H1 (cell line): Measurements from ENCODE around the gene RAD9A. TPM values are rescaled to one million over a fixed set of nuclear protein-coding genes. Genes with fewer than 3 reads are reported as not detected.

Experiments
- CTCF ChIA-PET: fragments of 300-600 bp; sonication (Branson Sonifier 250); formaldehyde crosslinking; loops from one replicate; lab custom pipeline; 2021; ENCODE audit not compliant: partially characterized antibody; lab: Charles Lee
- POLR2A ChIA-PET: fragments of 300-600 bp; sonication (Branson Sonifier 250); formaldehyde crosslinking; loops from one replicate; lab custom pipeline; 2021; ENCODE audit warnings: inconsistent platforms; ENCODE audit not compliant: partially characterized antibody; lab: Charles Lee
- DNase-seq, 2 experiments: peaks; one replicate each; pipeline versions ENCODE4 v3.0.0 to v3.0.0-alpha.2; 2010 to 2022; ENCODE audit warnings: low spot score in 2 of 2, low read depth in 1 of 2, mixed read lengths in 1 of 2
- FAIRE-seq: peaks from 2 replicates; lab custom pipeline; 2011; peaks lifted over from hg19 to GRCh38; lab: Jason Lieb, UNC
- H2AFZ ChIP-seq: 2 replicates; pipeline ENCODE4 v1.8.1; 2012; ENCODE audit warnings: low read length, inconsistent platforms
- H2AK5ac ChIP-seq: 2 replicates; pipeline ENCODE4 v1.6.1; 2013; ENCODE audit warnings: low read depth, low read length
- H2BK120ac ChIP-seq: replicated peaks from 2 replicates; pipeline ENCODE3; 2013; ENCODE audit warnings: low read depth, low read length, inconsistent platforms
- H2BK12ac ChIP-seq: 2 replicates; pipeline ENCODE4 v1.6.1; 2013; ENCODE audit warnings: low read depth, low read length
- H2BK15ac ChIP-seq: 2 replicates; pipeline ENCODE4 v1.6.1; 2013; ENCODE audit warnings: low read length
- H2BK20ac ChIP-seq: 2 replicates; pipeline ENCODE4 v1.6.1; 2013; ENCODE audit warnings: low read length
- H2BK5ac ChIP-seq: 2 replicates; pipeline ENCODE4 v1.6.1; 2013; ENCODE audit warnings: low read depth, low read length
- H3K14ac ChIP-seq: 2 replicates; pipeline ENCODE4 v1.6.1; 2013; ENCODE audit warnings: inconsistent platforms; ENCODE audit not compliant: insufficient read length
- H3K18ac ChIP-seq: 2 replicates; pipeline ENCODE4 v1.6.1; 2013; ENCODE audit warnings: low read length; ENCODE audit errors: extremely low read depth
- H3K23ac ChIP-seq: 2 replicates; pipeline ENCODE4 v1.6.1; 2013; ENCODE audit warnings: inconsistent platforms; ENCODE audit not compliant: insufficient read length
- H3K23me2 ChIP-seq: 2 replicates; pipeline ENCODE4 v1.6.1; 2013; ENCODE audit warnings: low read depth, low read length
- H3K27ac ChIP-seq: 2 replicates; pipeline ENCODE4 v1.6.1; 2011; ENCODE audit warnings: low read depth, low read length, inconsistent platforms
- H3K27me3 ChIP-seq, 4 experiments: replicated peaks in 1 of 4; 1 replicate in 1 of 4; 2 replicates in 3 of 4; pipeline versions ENCODE4 v1.6.1 to v1.8.1; 2011 to 2013; ENCODE audit warnings: low read length in 3 of 4, mild to moderate bottlenecking in 3 of 4, inconsistent platforms in 2 of 4, mixed read lengths in 2 of 4, moderate library complexity in 1 of 4; ENCODE audit not compliant: control insufficient read depth in 3 of 4, insufficient read depth in 3 of 4; ENCODE audit errors: extremely low read depth in 1 of 4
- H3K36me3 ChIP-seq, 4 experiments: 2 replicates each; pipeline versions ENCODE4 v1.6.1 to v1.8.1; 2011 to 2013; ENCODE audit warnings: mild to moderate bottlenecking in 4 of 4, low read length in 3 of 4, moderate library complexity in 2 of 4, control low read depth in 1 of 4, inconsistent platforms in 1 of 4; ENCODE audit not compliant: insufficient read depth in 4 of 4, control insufficient read depth in 2 of 4
- H3K4ac ChIP-seq: replicated peaks from 2 replicates; pipeline ENCODE3; 2013; ENCODE audit warnings: low read length, low read depth, mixed read lengths, inconsistent platforms; ENCODE audit not compliant: insufficient read length
- H3K4me1 ChIP-seq, 4 experiments: replicated peaks in 1 of 4; 1 replicate in 1 of 4; 2 replicates in 3 of 4; pipeline versions ENCODE4 v1.6.1 to v1.8.1; 2011 to 2013; ENCODE audit warnings: low read length in 3 of 4, inconsistent platforms in 2 of 4, mixed read lengths in 1 of 4; ENCODE audit not compliant: insufficient read depth in 4 of 4, control insufficient read depth in 3 of 4
- H3K4me2 ChIP-seq, 2 experiments: 2 replicates each; pipeline versions ENCODE4 v1.6.1 to v1.8.1; 2011 to 2013; ENCODE audit warnings: low read depth in 2 of 2, low read length in 2 of 2, control low read depth in 1 of 2, inconsistent platforms in 1 of 2, mild to moderate bottlenecking in 1 of 2; ENCODE audit not compliant: insufficient read depth in 1 of 2
- H3K4me3 ChIP-seq, 4 experiments: fragments of 200-600, 300-600 bp in 1 of 4; sonication (generic), shearing (Covaris generic), sonication (Bioruptor Twin) in 1 of 4; 2 replicates each; pipeline versions ENCODE4 v1.5.1 to v1.8.1; 2011 to 2016; ENCODE audit warnings: low read length in 4 of 4, low read depth in 3 of 4, control low read depth in 2 of 4, inconsistent platforms in 2 of 4, mild to moderate bottlenecking in 2 of 4, mixed read lengths in 1 of 4, moderate library complexity in 1 of 4; ENCODE audit not compliant: insufficient read depth in 2 of 4; ENCODE audit errors: extremely low read depth in 1 of 4
- H3K56ac ChIP-seq: replicated peaks from 2 replicates; pipeline ENCODE3; 2013; ENCODE audit warnings: low read depth, mild to moderate bottlenecking, mixed read lengths, low read length, inconsistent platforms; ENCODE audit not compliant: insufficient read length
- H3K79me1 ChIP-seq: 2 replicates; pipeline ENCODE4 v1.6.1; 2013; ENCODE audit warnings: low read depth, low read length, control low read depth
- H3K79me2 ChIP-seq, 2 experiments: 2 replicates each; pipeline versions ENCODE4 v1.6.1 to v1.8.1; 2012 to 2013; ENCODE audit warnings: low read length in 2 of 2, mild to moderate bottlenecking in 2 of 2, inconsistent platforms in 1 of 2; ENCODE audit not compliant: insufficient read depth in 2 of 2, control insufficient read depth in 1 of 2
- H3K9ac ChIP-seq, 4 experiments: replicated peaks in 1 of 4; 1 replicate in 1 of 4; 2 replicates in 3 of 4; pipeline versions ENCODE4 v1.6.1 to v1.8.1; 2011 to 2013; ENCODE audit warnings: low read depth in 3 of 4, low read length in 3 of 4, control low read depth in 2 of 4, mild to moderate bottlenecking in 2 of 4, moderate library complexity in 2 of 4, inconsistent platforms in 1 of 4; ENCODE audit errors: extremely low read depth in 1 of 4
- H3K9me3 ChIP-seq, 2 experiments: 2 replicates each; pipeline versions ENCODE4 v1.6.1 to v1.8.1; 2012 to 2013; ENCODE audit warnings: mild to moderate bottlenecking in 2 of 2, moderate library complexity in 2 of 2, control low read depth in 1 of 2, inconsistent platforms in 1 of 2, low read depth in 1 of 2, low read length in 1 of 2, mixed read lengths in 1 of 2; ENCODE audit not compliant: insufficient read depth in 2 of 2
- H4K20me1 ChIP-seq, 2 experiments: replicated peaks in 1 of 2; 2 replicates each; pipeline versions ENCODE3 to v1.8.1; 2011 to 2013; ENCODE audit warnings: inconsistent platforms in 2 of 2, low read length in 2 of 2, mild to moderate bottlenecking in 1 of 2; ENCODE audit not compliant: insufficient read depth in 2 of 2, control insufficient read depth in 1 of 2
- H4K5ac ChIP-seq: 2 replicates; pipeline ENCODE4 v1.6.1; 2013; ENCODE audit warnings: low read length, low read depth, mixed read lengths, inconsistent platforms; ENCODE audit not compliant: insufficient read length
- H4K8ac ChIP-seq: 2 replicates; pipeline ENCODE4 v1.8.0; 2013; ENCODE audit warnings: mild to moderate bottlenecking, moderate library complexity, low read length, inconsistent platforms; ENCODE audit not compliant: insufficient read depth; ENCODE audit errors: extremely low read depth
- H4K91ac ChIP-seq: replicated peaks from 2 replicates; pipeline ENCODE3; 2013; ENCODE audit warnings: low read length, mixed read lengths, inconsistent platforms; ENCODE audit not compliant: insufficient read length
- HDAC6 ChIP-seq: IDR thresholded peaks from one replicate; pipeline ENCODE4 v1.7.1; 2012; ENCODE audit warnings: low read depth, mild to moderate bottlenecking, inconsistent platforms, low read length, moderate library complexity
- RNF2 ChIP-seq: fragments of 200-900, 300-1000 bp; sonication (generic); IDR thresholded peaks from 2 replicates; pipeline ENCODE4 v1.7.1; 2016; ENCODE audit warnings: borderline replicate concordance, low read depth, mild to moderate bottlenecking, antibody characterized with exemption, low read length; ENCODE audit not compliant: poor library complexity, severe bottlenecking; ENCODE audit errors: missing control alignments
- SP2 ChIP-seq: IDR thresholded peaks from 2 replicates; pipeline ENCODE4 v1.6.1; 2012; ENCODE audit warnings: mild to moderate bottlenecking, low read length, inconsistent platforms
- SRF ChIP-seq: IDR thresholded peaks from 2 replicates; pipeline ENCODE4 v1.6.1; 2011; ENCODE audit warnings: mild to moderate bottlenecking, low read depth, low read length, moderate library complexity
- TAF7 ChIP-seq: optimal IDR thresholded peaks from 2 replicates; pipeline ENCODE3; 2011; ENCODE audit warnings: low read depth, mild to moderate bottlenecking, inconsistent platforms, low read length, moderate library complexity, borderline replicate concordance
- WGBS, 2 experiments: shearing (Covaris generic) in 1 of 2; methylation state at CpG; one replicate each; pipeline versions ENCODE4 v1.1.6 to v1.1.7; 2013 to 2015; ENCODE audit warnings: low lambda C conversion rate in 2 of 2, mixed read lengths in 2 of 2, inconsistent platforms in 1 of 2, low coverage in 1 of 2, missing lambda C conversion rate in 1 of 2; ENCODE audit not compliant: insufficient replicate concordance in 2 of 2, insufficient coverage in 1 of 2, insufficient read length in 1 of 2; ENCODE audit errors: extremely low coverage in 1 of 2, missing lambda C conversion rate in 1 of 2; 5-methylcytosine and 5-hydroxymethylcytosine counted together
- polyA plus RNA-seq, 7 experiments: library from polyadenylated mRNA; depleted of rRNA in 3 of 7; stranded (reverse) in 5 of 7; unstranded in 2 of 7; fragments of >200 nt in 5 of 7; fragments of 200-250 nt in 2 of 7; gene quantifications; 1 replicate in 5 of 7; 2 replicates in 1 of 7; 4 replicates in 1 of 7; pipeline versions ENCODE4 v1.2.1 to v1.2.3, GENCODE V29; 2011 to 2013; ENCODE audit warnings: missing spikeins in 2 of 7, mixed read lengths in 2 of 7
- total RNA-seq: library from RNA; stranded (reverse); fragmentation: NEBNext Ultra II Directional; extraction: Animal tissue kit (Norgen Biotek cat#: 25700); gene quantifications from 2 replicates; pipeline ENCODE4 v1.2.1, GENCODE V29; 2021
- TF ChIP-seq, protein P1 (sequence below): IDR thresholded peaks from 2 replicates; pipeline ENCODE4 v1.6.1; 2012; ENCODE audit warnings: low read length, inconsistent platforms

Gene RAD9A
- total and polyA plus RNA-seq, 2 of the 8 experiments (the other 6 are each of a cell fraction or from before 2014, with no cell fraction given) = 22.2 to 25.5 TPM

DNA sequence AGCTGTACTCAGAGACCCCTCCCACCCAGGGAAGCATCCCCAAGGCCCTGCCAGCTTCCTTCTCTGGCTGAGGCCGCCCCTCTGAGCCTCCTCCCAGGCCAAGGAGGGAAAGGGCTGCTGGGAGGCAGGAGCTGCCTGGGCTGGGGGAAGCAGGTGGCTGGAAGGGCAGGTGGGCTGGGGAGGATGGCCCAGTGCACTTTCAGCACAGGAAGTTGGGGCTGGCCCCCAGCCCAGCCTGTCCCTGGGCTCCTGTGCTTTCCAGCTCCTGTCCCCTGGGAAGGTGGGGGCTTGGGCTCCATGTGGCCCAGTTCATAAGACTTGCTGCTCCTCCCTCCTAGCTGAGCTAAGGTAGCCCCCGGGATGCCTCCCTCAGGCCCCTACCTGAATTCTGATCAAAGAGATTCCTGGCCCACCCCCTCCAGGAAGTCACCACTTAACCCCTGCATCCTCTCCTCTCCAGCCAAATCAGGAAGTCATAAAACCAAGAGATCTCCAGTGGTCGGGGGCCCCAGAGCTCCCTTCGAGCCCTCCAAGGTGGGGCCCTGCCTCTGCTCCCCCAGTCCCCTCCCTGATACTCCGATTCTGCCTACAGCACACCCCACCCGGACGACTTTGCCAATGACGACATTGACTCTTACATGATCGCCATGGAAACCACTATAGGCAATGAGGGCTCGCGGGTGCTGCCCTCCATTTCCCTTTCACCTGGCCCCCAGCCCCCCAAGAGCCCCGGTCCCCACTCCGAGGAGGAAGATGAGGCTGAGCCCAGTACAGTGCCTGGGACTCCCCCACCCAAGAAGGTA is 5.0 kb downstream of the RAD9A start:
- POLR2A ChIA-PET = interaction anchor here (0.9 to 2.6 kb wide), 15 partner anchors 8 to 94 kb away, joined by 3 to 13 read pairs (median 4); partner anchors contain the start of genes AIP, RPS6KB2 and SSH3
- FAIRE-seq = no peak
- no peak for TF ChIP-seq SP2
- TF ChIP-seq, protein P1, sequence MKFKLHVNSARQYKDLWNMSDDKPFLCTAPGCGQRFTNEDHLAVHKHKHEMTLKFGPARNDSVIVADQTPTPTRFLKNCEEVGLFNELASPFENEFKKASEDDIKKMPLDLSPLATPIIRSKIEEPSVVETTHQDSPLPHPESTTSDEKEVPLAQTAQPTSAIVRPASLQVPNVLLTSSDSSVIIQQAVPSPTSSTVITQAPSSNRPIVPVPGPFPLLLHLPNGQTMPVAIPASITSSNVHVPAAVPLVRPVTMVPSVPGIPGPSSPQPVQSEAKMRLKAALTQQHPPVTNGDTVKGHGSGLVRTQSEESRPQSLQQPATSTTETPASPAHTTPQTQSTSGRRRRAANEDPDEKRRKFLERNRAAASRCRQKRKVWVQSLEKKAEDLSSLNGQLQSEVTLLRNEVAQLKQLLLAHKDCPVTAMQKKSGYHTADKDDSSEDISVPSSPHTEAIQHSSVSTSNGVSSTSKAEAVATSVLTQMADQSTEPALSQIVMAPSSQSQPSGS = no peak
- TF ChIP-seq TAF7 = no peak
- no peak for TF ChIP-seq HDAC6
- TF ChIP-seq SRF = no peak
- no peak for TF ChIP-seq RNF2

More for the DNA sequence above, 5.0 kb downstream of the RAD9A start:
- Histone ChIP-seq H2AK5ac (no peak overlapping the region), H3K9ac (no peak overlapping the region), H4K20me1 (peaks cover 0 to 15% of the 10 kb centered on the region in 2 experiments), H3K4me3 (no peak overlapping the region), H2BK15ac (no peak overlapping the region), H2BK20ac (no peak overlapping the region; the same call in 1 of the 2 replicates), H4K8ac (no peak overlapping the region), H3K27me3 (no peaks in the 10 kb centered on the region), H3K36me3 (peaks cover 6 to 25% (median 18%) of the 10 kb centered on the region in 4 experiments; a peak in 6 of 8 replicates), H2AFZ (no peak overlapping the region), H3K18ac (no peak overlapping the region; the same call in 1 of the 2 replicates), H3K4me2 (no peak overlapping the region; a peak in 1 of 4 replicates), H3K4ac (no peak overlapping the region), H2BK12ac (no peak overlapping the region), H3K14ac (no peak overlapping the region), H3K79me1 (peaks cover 6% of the 10 kb centered on the region), H2BK5ac (peak overlapping the region; percentile 88; the same call in 1 of the 2 replicates), H3K79me2 (peaks cover 0 to 10% of the 10 kb centered on the region in 2 experiments; a peak in 2 of 4 replicates), H3K4me1 (peaks cover 0 to 14% (median 7%) of the 10 kb centered on the region in 4 experiments; a peak in 5 of 7 replicates), H4K5ac (no peak overlapping the region), H3K9me3 (no peaks in the 10 kb centered on the region), H3K27ac (no peak overlapping the region; the same call in 1 of the 2 replicates), H2BK120ac (no peak overlapping the region), H4K91ac (no peak overlapping the region), H3K23me2 (peaks cover 11% of the 10 kb centered on the region; the same call in 1 of the 2 replicates), H3K56ac (peak overlapping the region; percentile 14), H3K23ac (no peak overlapping the region)
- WGBS, 2 experiments = 79% methylated on average over 9 of the region's 13 CpGs; no CpG with 5 or more reads in 1 of the 2 experiments
- CTCF ChIA-PET = interaction anchor here (0.8 to 34.8 kb wide), 6 partner anchors 11 to 38 kb away, joined by 3 to 1305 read pairs (median 4); partner anchors contain the start of gene POLD4
- DNase-seq = no peak
